Gastroesophageal sphincter (tissue), 4 donors: ENCODE data around the gene MAP7. TPM values are rescaled to one million over a fixed set of nuclear protein-coding genes. Genes with fewer than 3 reads are reported as not detected.

Source experiments
- ATAC-seq: fragments of 150-250 bp; one replicate; pipeline ENCODE4 v1.9.1; 2016; ENCODE audit warnings: mild to moderate bottlenecking, moderate library complexity
- H3K27ac ChIP-seq, 4 donors: fragments of 200-600 bp; sonication (generic) in 3 of 4; 1 replicate in 3 of 4; 2 replicates in 1 of 4; pipeline ENCODE4 v1.5.1; 2016 to 2019
- H3K27me3 ChIP-seq: fragments of 200-600 bp; sonication (generic); one replicate; pipeline ENCODE4 v1.5.1; 2019
- H3K36me3 ChIP-seq, 2 donors: fragments of 200-600 bp; sonication (generic); one replicate each; pipeline ENCODE4 v1.5.1; 2019; ENCODE audit warnings: control low read depth in 1 of 2
- H3K4me1 ChIP-seq, 3 donors: fragments of 200-600 bp; sonication (generic); 1 replicate in 2 of 3; 2 replicates in 1 of 3; pipeline ENCODE4 v1.5.1; 2016 to 2019; ENCODE audit warnings: control low read depth in 2 of 3
- H3K4me3 ChIP-seq, 2 donors: fragments of 200-600 bp; sonication (generic); one replicate each; pipeline ENCODE4 v1.5.1; 2019; ENCODE audit warnings: mild to moderate bottlenecking in 1 of 2, moderate library complexity in 1 of 2
- H3K9me3 ChIP-seq, 3 donors: fragments of 200-600 bp; sonication (generic); one replicate each; pipeline ENCODE4 v1.5.1; 2017 to 2019; ENCODE audit warnings: control low read depth in 2 of 3
- CTCF ChIP-seq, 4 experiments: fragments of 200-600 bp in 2 of 4; fragments of 450-650 bp in 2 of 4; sonication (generic) in 1 of 4; IDR thresholded peaks; one replicate each; pipeline ENCODE4 v1.5.1; 2017 to 2019; ENCODE audit warnings: antibody characterized with exemption in 4 of 4, mild to moderate bottlenecking in 2 of 4, moderate library complexity in 2 of 4
- EP300 ChIP-seq: sonication (generic); formaldehyde crosslinking; IDR thresholded peaks from one replicate; pipeline ENCODE4 v1.6.1; 2017; ENCODE audit warnings: antibody characterized with exemption, mild to moderate bottlenecking
- POLR2A ChIP-seq, 2 donors: fragments of 450-650 bp; IDR thresholded peaks; one replicate each; pipeline ENCODE4 v1.6.1; 2017; ENCODE audit warnings: antibody characterized with exemption in 2 of 2, mild to moderate bottlenecking in 2 of 2, moderate library complexity in 1 of 2
- POLR2AphosphoS5 ChIP-seq: sonication (generic); formaldehyde crosslinking; IDR thresholded peaks from one replicate; pipeline ENCODE4 v1.6.1; 2017; ENCODE audit warnings: antibody characterized with exemption
- WGBS, 2 donors: methylation state at CpG; one replicate each; pipeline ENCODE4 v1.1.5; 2018; ENCODE audit warnings: low coverage in 1 of 2; 5-methylcytosine and 5-hydroxymethylcytosine counted together
- total RNA-seq, 4 donors: library from RNA; depleted of rRNA; stranded (reverse); fragments of >200 nt; gene quantifications; one replicate each; pipeline ENCODE4 v1.1.0, GENCODE V29; 2016

MAP7 gene
- total RNA-seq, 4 donors from 2014 or later = 1.1 to 6.7 (median 4.3) TPM

DNA sequence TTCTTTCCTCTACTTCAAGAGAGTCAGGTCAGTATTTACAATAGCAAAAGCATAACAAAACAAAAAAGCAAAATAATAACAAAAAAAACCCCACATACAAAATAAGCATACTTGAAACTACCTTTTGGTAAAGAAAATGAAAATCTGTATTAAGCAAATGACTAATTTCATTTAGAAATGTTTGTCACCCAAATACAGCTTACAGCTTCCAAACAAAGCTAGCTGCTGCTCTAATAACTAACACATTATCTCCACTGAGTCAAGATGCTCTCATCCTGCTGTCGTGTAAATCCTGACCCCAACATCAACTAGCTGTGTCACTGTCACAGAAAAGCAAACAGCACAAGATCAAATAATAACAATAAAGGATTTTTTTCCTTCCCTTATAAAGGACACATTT, 21.7 kb downstream of the MAP7 start:
- TF ChIP-seq EP300 (no peak), POLR2A (IDR thresholded peaks at IDR 0.05) (no peak), POLR2AphosphoS5 (no peak)
- no peak for ATAC-seq
- Histone ChIP-seq H3K4me3 (no peak overlapping the region), H3K27ac (no peak overlapping the region), H3K4me1 (peaks cover 0 to 16% (median 0%) of the 10 kb centered on the region in 3 donors), H3K36me3 (no peaks in the 10 kb centered on the region), H3K9me3 (no peaks in the 10 kb centered on the region), H3K27me3 (peaks cover 3% of the 10 kb centered on the region)
- 67 to 100% methylated on average over 1 of the region's 1 CpG for WGBS, 2 donors

DNA sequence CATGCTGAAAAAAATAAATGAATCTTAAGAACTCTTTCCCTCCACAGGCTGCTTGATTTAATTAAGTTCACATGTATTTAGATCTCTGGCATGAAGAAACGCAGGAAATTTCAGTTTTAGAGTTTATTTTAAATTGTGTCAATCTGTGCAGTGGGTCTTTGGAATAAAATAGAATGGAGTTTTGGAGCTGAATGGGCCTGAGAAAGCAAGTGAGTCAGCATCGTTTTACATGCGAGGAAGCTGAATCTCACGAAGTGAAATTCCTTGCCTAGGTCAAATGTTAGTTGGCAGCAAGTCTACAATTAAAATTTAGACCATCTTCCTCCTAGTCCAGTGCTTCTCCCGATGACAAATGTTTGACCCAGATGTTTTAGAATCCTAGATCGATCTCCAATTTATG, 22.4 kb downstream of the MAP7 start:
- Histone ChIP-seq H3K9me3 (no peaks in the 10 kb centered on the region), H3K4me3 (no peak overlapping the region), H3K27ac (no peak overlapping the region), H3K27me3 (peaks cover 3% of the 10 kb centered on the region), H3K36me3 (no peaks in the 10 kb centered on the region), H3K4me1 (peaks cover 0 to 16% (median 0%) of the 10 kb centered on the region in 3 donors)
- no peak for TF ChIP-seq POLR2AphosphoS5
- TF ChIP-seq POLR2A (IDR thresholded peaks at IDR 0.05) = no peak
- no peak for TF ChIP-seq EP300
- no peak for TF ChIP-seq CTCF (IDR thresholded peaks at IDR 0.05)
- no peak for ATAC-seq
- 50 to 67% methylated on average over 6 of the region's 6 CpGs for WGBS, 2 donors

DNA sequence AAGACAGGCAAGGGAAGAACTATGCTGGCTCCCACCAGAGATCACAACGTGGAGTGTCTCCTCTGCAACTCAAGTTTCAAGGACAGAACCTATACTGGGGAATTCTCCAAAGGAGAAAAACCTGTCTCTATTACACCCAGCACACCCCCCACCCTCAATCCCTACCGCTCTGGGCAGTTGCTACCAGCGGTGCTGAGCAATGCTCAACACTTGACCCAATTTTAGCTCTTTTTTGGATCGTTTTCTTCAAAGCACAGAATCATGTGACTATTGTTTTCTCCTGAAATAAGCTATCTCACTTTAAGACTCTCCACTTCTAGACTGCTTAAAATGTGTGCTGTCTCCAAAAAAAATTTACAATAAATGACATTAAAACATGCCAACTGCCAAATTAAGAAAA, 23.3 kb downstream of the MAP7 start:
- H3K9me3 ChIP-seq = no peaks in the 10 kb centered on the region
- H3K27ac ChIP-seq = no peak overlapping the region
- no peaks in the 10 kb centered on the region for H3K36me3 ChIP-seq
- peaks cover 0 to 16% (median 0%) of the 10 kb centered on the region in 3 donors for H3K4me1 ChIP-seq
- ATAC-seq = no peak
- H3K27me3 ChIP-seq = peaks cover 3% of the 10 kb centered on the region
- 40 to 47% methylated on average over 2 to 4 of the region's 4 CpGs for WGBS, 2 donors
- no peak for TF ChIP-seq POLR2A (IDR thresholded peaks at IDR 0.05)
- no peak for TF ChIP-seq POLR2AphosphoS5
- no peak for TF ChIP-seq EP300
- no peak for TF ChIP-seq CTCF (IDR thresholded peaks at IDR 0.05)
- H3K4me3 ChIP-seq = no peak overlapping the region

DNA sequence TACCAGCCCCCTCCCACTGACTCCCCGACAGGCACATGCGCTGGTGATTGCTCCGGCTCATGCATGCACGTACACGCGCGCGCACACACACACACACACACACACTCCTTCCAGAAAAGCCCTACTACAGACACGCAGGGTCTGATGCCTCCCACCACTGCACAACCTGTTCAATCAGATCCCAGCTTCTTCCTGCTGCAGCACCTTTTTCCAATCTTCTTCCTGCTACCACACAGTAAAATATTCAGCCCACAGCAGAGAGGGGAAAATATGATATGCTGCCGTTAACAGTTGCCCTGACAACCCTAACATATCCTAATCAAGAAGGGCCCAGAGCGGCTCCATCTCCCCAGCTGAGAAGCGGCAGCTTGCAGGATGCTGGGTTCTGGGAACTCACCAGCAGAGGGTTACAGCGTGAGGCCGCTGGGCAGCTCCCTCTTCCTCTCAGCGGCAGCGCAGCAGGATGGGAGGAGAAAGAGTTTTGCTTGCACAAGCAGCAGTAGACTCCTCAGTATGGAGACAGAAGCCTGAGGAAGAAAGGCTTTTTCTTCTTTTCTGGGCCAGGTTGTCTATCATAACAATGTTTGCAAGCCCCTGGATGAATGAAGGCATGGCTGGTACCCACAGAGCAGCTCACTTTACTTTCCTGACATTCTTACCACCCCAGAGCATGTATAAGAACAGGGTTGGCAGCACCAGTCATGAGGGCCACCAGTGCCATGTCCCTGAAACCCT, 23.9 kb downstream of the MAP7 start:
- H3K27ac ChIP-seq = no peak overlapping the region
- no peak overlapping the region for H3K4me3 ChIP-seq
- H3K9me3 ChIP-seq = no peaks in the 10 kb centered on the region
- peaks cover 0 to 16% (median 0%) of the 10 kb centered on the region in 3 donors for H3K4me1 ChIP-seq
- H3K36me3 ChIP-seq = no peaks in the 10 kb centered on the region
- TF ChIP-seq CTCF (IDR thresholded peaks at IDR 0.05) (peak in 2 of 4 experiments; percentile 20 to 21), POLR2A (IDR thresholded peaks at IDR 0.05) (no peak)
- peaks cover 3% of the 10 kb centered on the region for H3K27me3 ChIP-seq
- whole genome bisulfite sequencing, 2 donors = 0% methylated on average over 2 of the region's 16 CpGs; no CpG with 5 or more reads in 1 of the 2 donors
- ATAC-seq = peak; percentile 74

DNA sequence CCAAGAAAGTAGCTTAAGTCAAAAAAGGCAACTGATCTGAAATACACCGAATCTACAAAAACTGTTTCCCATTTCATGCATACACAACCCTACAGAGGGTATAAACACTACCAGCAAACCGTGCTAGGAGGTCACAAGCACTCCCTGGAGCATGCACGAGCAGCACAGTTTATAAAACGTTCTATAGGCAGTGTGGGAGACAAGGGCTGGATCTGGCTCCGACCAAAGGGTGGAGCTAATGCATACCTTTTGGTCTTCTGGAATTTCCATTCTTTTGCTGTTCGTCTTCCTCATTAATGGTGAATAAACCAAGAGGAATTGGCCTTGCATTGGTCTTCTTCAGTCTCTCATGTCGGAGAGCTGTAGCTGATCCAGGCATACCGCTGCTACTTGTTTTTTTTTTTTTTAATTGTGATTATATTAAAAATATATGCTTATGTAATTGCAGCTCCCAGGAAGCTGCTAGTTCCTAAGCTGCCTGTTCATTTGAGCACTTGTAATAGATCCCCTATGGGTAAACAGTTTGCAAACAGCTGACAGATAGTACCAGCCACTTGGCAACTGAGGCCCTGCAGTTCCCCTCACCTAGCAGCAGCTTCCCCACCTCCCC, 24.5 kb downstream of the MAP7 start:
- ATAC-seq = no peak

More for the DNA sequence above, 24.5 kb downstream of the MAP7 start:
- WGBS, 2 donors = 33 to 43% methylated on average over 8 of the region's 8 CpGs
- Histone ChIP-seq H3K36me3 (no peaks in the 10 kb centered on the region), H3K27me3 (peaks cover 3% of the 10 kb centered on the region), H3K4me3 (no peak overlapping the region), H3K4me1 (peaks cover 0 to 16% (median 0%) of the 10 kb centered on the region in 3 donors), H3K9me3 (no peaks in the 10 kb centered on the region), H3K27ac (no peak overlapping the region)
- TF ChIP-seq EP300 (no peak), POLR2A (IDR thresholded peaks at IDR 0.05) (no peak), POLR2AphosphoS5 (no peak), CTCF (IDR thresholded peaks at IDR 0.05) (no peak)
